GM21786 (cell line): ENCODE results near the gene MAPKAPK3.

Source experiments
- ATAC-seq: cut with Tn5 transposase; IDR thresholded peaks from one replicate; pipeline ENCODE4 v1.9.1; 2021; ENCODE audit not compliant: unreplicated experiment

Gene MAPKAPK3

DNA sequence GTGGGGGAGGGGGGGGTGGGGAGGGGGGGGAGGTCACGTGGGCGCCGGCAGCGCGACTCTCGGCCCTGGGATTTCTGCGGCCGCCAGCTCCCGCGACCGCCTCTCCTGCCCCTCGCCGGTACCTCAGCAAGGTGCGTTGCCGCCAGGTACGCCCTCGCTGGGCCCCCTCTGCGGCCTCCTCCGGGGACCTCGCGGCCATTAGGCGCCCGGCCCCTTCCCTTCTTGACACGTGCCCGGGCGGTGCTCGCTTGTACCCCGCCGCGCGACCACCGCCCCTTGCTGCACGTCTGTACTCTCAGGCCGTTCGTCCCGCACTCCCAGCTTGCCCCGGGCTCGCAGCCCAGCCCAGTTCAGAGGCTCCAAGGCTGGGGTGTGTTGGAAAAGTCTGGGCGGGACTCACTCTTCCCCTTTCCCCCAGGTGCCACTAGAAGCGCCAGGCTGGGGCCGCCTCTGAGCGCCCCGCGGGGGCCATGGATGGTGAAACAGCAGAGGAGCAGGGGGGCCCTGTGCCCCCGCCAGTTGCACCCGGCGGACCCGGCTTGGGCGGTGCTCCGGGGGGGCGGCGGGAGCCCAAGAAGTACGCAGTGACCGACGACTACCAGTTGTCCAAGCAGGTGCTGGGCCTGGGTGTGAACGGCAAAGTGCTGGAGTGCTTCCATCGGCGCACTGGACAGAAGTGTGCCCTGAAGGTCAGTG lies at the start of gene MAPKAPK3:
TSS of gene MAPKAPK3 (plus strand) at position 56 of the 696 bp plus-strand sequence. CDS start at position 471, 415 bp downstream.
- ATAC-seq: peak; percentile 7

DNA sequence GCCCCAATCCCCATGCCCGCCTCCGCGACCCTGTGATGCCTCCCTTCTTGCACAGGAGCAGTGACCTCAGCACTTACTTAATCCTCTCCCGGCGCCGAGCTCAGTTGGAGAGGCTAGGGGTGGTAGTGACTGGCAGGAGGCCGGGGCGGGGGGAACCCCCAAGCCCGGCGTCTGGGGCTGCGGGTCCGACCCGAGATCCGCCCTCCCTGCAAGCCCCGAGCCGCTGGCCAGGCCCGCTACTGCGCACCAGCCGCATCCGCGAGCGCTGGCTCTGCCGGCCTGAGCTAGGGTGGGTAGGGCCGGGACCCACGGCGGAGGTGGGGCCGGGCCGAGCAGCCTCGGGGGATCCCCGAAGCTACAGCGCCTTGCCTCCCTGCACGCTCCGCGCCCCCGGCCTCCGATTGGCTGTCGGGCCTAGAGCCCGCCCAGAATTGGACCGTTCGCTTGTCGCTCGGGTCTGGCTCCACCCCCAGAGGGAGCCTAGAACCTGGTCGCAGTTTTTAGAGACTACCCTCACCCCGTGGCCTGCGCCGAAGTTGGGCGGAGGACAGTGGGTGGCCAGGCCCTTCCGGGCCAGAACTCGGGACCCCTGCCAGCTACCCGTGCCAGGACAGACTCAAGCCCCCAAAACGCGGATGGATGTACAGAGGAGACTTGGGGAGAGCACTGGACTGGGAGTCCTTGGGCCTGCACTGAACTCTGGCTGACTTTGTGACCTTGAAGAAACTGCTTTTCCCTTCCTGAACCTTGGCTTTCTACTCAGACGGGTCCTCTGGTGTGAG lies 49.4 kb upstream of the MAPKAPK3 start, which contains the start of gene C3orf18:
TSS of gene C3orf18 (minus strand) at position 362 of the 782 bp plus-strand sequence. CDS start 2,048 bp downstream, outside the sequence.
- ATAC-seq: peak; percentile 83

- ATAC-seq: peak; percentile 58
Measured at GRCh38 chr3:50568947-50569749, 47.8 kb upstream of the MAPKAPK3 start, which contains the start of gene HEMK1. Gene HEMK1, plus strand, starts transcription at chr3:50569522. Its CDS starts 1,583 bp downstream, at chr3:50571105.

DNA sequence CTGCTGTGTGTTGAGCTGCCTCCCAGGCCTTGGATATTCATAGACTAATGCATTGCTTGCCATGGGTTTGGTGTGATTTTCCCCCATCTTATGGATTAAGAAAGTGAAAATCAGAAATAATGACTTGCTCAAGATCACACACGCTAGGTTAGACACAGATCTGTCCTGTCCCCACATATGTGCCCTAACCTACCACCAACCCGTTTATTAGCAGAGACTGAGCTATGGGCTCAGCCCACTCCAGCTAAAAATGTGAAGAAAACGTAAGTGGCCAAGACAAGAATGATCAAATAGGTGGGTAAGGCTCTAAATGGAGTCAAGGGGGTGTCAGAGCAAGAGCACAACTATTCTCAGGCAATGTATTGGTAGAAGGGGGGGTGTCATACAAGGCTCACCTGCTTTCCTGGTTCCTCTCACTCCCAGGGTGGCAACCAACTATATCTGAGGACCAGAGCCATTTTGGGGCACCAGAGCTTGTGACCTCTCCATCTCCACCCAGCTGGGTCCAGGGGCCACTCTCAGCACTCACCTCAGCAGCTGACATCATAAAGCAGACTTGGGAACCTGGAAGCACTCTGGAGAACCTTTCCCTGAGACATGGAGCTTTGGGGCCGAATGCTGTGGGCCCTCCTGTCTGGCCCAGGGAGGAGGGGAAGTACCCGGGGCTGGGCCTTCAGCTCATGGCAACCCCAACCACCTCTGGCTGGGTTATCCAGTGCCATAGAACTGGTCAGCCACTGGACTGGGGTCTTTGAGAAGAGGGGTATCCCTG lies 46.3 kb upstream of the MAPKAPK3 start:
- no peak for ATAC-seq

- ATAC-seq: no peak
Measured at GRCh38 chr3:50571486-50571885, 45.5 kb upstream of the MAPKAPK3 start.

DNA sequence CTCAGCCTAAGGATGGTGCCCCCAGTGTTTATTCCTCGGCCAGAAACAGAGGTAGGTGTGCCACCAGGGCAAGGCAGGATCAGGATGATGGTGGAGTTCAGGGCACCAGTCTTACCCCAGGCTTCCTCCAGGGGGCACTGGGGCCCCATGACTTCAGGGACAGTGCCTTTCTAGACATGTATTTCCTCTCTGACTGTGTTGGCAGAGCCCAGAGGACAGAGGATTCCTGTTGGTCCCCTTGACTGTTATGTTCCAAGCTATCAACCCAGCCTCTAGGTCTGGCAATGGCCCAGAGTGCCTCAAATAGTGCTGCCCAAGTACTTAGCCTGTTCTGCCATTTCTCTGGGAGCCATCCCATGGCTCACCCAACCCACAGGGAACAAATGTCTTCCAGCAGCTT lies 44.8 kb upstream of the MAPKAPK3 start:
- no peak for ATAC-seq

DNA sequence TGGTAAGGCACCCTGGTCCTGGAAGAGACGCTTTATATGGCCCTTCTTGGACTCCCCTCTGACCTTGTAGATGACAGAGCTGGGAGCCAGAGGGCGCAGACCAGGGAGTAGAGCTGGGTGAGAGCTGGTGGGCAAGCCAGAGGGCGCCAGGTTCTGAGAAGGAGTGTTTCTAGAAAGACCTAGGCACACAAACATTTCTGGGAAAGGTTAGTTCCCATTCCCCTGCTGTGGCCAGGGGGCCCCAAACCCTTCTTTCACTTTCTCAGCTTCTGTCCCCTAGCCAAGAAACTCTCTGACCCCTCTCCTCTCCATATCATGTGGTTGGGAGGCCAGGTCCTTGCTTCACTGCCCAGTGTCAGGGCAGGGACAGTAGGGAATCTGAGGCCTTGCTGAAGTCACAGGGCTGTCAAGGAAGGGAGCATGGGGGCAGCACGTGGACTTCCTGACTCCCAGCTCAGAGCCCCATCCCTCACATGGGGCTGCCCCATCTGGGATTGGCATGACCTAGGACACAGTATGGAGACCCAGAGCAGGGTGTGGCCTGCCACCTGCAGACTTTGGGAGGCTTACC lies 44.1 kb upstream of the MAPKAPK3 start:
- ATAC-seq: no peak

DNA sequence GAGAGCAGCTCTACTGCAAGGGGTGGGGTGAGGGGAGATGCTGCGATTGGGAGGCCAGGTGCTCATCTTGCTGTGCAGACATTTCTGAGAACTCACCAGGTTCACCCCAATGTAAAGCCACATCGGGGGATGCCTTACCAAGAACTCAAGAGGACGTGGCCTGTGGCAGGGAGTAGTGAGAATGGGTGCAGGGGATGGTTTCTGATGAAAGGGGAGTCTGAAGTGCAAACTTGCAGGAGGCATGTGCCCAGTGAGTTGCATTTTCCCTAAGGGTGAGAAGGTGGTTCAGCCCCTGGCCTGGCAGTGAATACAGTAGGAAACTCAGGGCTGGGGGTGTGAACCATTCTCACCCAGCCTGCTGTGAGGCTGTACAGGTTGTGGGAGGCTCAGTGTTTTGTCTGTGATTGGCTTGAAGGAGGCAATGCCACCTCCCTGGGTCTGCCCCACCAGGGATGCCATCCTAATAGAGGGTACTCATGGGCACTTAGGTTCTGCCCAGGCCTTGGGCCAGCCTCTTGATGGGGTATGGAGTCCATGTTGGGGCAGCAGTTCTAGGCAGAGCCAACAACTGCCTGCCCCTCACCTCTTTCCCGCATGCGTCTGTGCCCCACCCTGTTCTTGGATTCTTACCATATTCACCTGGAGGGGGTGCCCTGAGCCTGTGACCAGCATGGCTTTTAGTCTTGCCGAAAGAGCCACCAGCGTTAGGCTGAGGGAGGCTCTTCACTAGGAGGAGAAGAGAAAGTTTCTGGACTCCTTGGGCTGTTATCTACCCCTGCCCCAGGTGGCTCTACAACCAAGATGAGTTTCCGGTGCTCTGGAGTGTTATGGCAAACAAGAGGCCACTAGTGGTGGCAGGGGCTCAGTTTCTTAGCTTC lies 43.1 kb upstream of the MAPKAPK3 start:
- no peak for ATAC-seq

- ATAC-seq: no peak
Measured at GRCh38 chr3:50574444-50574831, 42.5 kb upstream of the MAPKAPK3 start.

DNA sequence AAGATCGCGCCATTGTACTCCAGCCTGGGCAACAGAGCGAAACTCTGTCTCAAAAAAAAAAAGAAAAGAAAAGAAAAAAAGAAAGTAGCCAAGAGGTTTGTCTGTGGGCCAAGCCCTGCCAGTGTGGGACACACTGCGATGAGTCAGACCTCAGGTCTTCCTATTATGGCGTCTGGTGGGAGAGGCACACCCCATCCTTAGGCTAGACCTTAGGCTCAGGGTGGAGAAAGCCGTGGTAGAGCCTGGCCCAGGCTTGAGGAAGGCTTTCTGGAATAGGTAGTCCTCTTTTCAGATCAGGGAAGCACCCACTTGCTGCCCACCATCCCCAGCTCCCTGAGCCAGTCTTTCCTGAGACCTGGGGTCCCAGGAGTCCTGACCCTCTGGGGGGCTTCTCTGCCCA lies 41.6 kb upstream of the MAPKAPK3 start:
- ATAC-seq: no peak

- ATAC-seq: no peak
Measured at GRCh38 chr3:50577348-50577747, 39.6 kb upstream of the MAPKAPK3 start.

DNA sequence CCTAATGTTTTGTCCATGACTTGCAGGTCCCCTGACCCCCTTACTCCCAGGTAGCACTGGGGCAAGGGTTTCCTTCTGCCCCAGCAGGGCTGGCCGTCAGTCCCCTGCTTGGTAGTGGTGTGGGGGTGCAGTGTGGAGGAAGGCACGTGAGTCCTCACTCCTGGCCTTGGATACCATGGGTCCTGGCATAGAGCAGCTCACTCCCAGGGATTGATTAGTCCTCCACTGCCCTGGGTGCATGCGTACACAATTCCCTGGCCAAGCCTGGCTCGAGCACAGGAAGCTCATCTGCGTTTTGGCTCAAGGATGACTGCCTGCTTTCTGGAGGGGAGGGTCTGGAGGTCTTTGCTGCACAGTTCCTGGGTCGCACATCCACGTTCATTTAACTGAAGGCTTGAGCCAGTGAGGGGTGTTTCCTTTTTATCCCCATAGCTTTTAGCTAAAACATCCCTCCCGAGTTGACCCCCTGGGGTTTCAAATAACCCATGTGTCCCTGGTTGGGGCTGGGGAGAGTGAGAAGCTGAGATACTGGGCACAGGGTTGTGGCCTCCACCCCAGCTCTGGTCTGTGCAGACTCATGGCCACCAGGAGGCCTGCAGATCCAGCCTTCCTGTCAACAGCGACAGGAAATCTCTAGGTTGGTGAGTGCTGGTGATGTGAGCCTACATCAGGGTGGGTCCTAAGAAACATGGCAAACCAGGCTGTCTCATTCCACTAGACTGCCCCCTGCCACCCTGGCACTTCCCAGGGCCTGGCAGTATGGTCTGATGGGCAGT lies 36.1 kb upstream of the MAPKAPK3 start:
- no peak for ATAC-seq

DNA sequence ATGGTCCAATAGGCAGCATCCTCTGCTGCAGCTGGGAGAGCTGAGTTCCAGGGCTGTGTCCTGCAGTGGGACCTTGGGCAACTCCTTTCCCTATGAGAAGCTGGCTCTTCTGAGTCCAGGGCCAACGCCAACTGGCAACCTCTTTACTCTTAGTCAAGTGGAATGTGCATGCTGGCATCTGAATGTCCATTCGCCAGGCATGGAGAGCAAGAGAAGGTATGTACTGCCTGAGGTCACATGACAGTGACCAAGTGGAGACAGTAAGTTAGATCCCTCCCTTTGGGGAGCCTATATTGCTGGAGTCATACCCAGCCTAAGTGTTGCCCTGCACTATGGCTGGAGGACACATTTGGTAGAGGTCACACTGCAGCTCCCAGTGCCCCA lies 35.5 kb upstream of the MAPKAPK3 start:
- no peak for ATAC-seq

GRCh38 chr3:50582083-50582482 lies 34.9 kb upstream of the MAPKAPK3 start:
- ATAC-seq: no peak

- ATAC-seq: no peak
Measured at GRCh38 chr3:50583897-50584296, 33.1 kb upstream of the MAPKAPK3 start.

DNA sequence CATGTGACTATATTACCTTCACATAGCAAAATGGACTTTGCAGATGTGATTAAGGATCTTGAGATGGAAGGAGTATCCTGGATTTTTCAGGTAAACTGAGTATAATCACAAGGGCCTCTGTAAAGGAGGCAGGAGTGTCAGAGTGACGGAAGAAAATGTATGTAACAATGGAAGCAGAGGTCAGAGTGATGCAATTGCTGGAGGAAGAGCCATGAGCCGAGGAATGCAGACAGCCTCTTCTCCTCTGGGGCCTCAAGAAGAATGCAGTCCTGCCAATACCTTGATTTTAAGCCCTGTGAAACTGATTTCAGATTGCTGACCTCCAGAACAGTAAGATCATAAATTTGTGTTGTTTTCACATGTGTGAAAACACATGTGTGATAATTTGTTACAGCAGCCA lies 32.6 kb upstream of the MAPKAPK3 start:
- ATAC-seq: no peak

- ATAC-seq: no peak
Measured at GRCh38 chr3:50585919-50586762, 30.8 kb upstream of the MAPKAPK3 start.

DNA sequence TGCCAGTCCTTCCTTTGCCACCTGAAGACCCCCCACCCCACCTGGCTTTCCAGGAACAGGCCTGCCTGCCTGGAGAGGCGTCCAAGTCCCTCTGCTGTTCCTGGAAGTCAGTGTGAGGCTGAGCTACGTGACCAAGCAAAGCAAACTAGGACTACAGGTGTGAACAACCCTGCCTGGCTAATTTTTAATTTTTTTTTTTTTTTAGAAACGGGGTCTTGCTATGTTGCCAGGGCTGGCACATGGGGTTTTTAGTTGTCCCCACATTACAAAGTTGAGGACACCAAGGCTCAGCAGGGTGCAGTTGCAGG lies 30.2 kb upstream of the MAPKAPK3 start:
- no peak for ATAC-seq
